HG02840 (cell line): ENCODE measurements around the gene RFX3.

Source experiments
- ATAC-seq: cut with Tn5 transposase; IDR thresholded peaks from one replicate; pipeline ENCODE4 v1.9.1; 2021; ENCODE audit warnings: mild to moderate bottlenecking, moderate library complexity, moderate number of reproducible peaks; ENCODE audit not compliant: unreplicated experiment, low FRiP score

The RFX3 gene

GRCh38 chr9:3479514-3480352, 46.1 kb downstream of the RFX3 start:
- ATAC-seq: no peak

GRCh38 chr9:3478549-3478953, 47.2 kb downstream of the RFX3 start:
- ATAC-seq: no peak

GRCh38 chr9:3477236-3477834, 48.5 kb downstream of the RFX3 start:
- ATAC-seq: no peak

GRCh38 chr9:3475300-3476020, 50.3 kb downstream of the RFX3 start:
- ATAC-seq: no peak

GRCh38 chr9:3474821-3475220, 51.0 kb downstream of the RFX3 start:
- ATAC-seq: no peak

- ATAC-seq: no peak
Observed at GRCh38 chr9:3473405-3473804, 52.4 kb downstream of the RFX3 start.

GRCh38 chr9:3471883-3472282, 53.9 kb downstream of the RFX3 start:
- no peak for ATAC-seq

GRCh38 chr9:3468421-3469205, 57.2 kb downstream of the RFX3 start:
- no peak for ATAC-seq

- peak; percentile 97 for ATAC-seq
Observed at GRCh38 chr9:3467593-3468219, 58.1 kb downstream of the RFX3 start.

GRCh38 chr9:3464033-3464638, 61.7 kb downstream of the RFX3 start:
- no peak for ATAC-seq

- ATAC-seq: no peak
Observed at GRCh38 chr9:3458806-3459475, 66.9 kb downstream of the RFX3 start.

- ATAC-seq: no peak
Observed at GRCh38 chr9:3457175-3457574, 68.6 kb downstream of the RFX3 start.

GRCh38 chr9:3455717-3456116, 70.1 kb downstream of the RFX3 start:
- no peak for ATAC-seq

- ATAC-seq: no peak
Observed at GRCh38 chr9:3455094-3455493, 70.7 kb downstream of the RFX3 start.

GRCh38 chr9:3451956-3452355, 73.8 kb downstream of the RFX3 start:
- ATAC-seq: no peak

- no peak for ATAC-seq
Observed at GRCh38 chr9:3447788-3448187, 78.0 kb downstream of the RFX3 start.

- no peak for ATAC-seq
Observed at GRCh38 chr9:3447143-3447542, 78.7 kb downstream of the RFX3 start.

- no peak for ATAC-seq
Observed at GRCh38 chr9:3446313-3446712, 79.5 kb downstream of the RFX3 start.

- no peak for ATAC-seq
Observed at GRCh38 chr9:3444016-3444415, 81.8 kb downstream of the RFX3 start.
